Esophagus squamous epithelium (tissue), 5 donors: ENCODE data around the gene CMTM3. TPM values are rescaled to one million over a fixed set of nuclear protein-coding genes. Genes with fewer than 3 reads are reported as not detected.
"Not testable (repeated sequence)": the region's sequence is repeated elsewhere in the genome, so short reads cannot be mapped to it uniquely, and the experiment has no call there.

Experiments used
- DNase-seq: peaks from one replicate; lab custom pipeline; 2025; lab: John Stamatoyannopoulos, UW
- H3K27ac ChIP-seq, 4 donors: fragments of 200-600 bp; sonication (generic); one replicate each; pipeline ENCODE4 v1.5.1; 2016 to 2019; ENCODE audit warnings: mild to moderate bottlenecking in 1 of 4
- H3K27me3 ChIP-seq, 4 donors: fragments of 200-600 bp; sonication (generic); 1 replicate in 3 of 4; 2 replicates in 1 of 4; pipeline versions ENCODE4 v1.5.1 to v1.6.0; 2017 to 2021; ENCODE audit warnings: antibody characterized with exemption in 1 of 4
- H3K36me3 ChIP-seq, 3 donors: fragments of 200-600 bp; sonication (generic); one replicate each; pipeline ENCODE4 v1.5.1; 2016 to 2019
- H3K4me1 ChIP-seq, 3 donors: fragments of 200-600 bp; sonication (generic); one replicate each; pipeline ENCODE4 v1.5.1; 2017 to 2019
- H3K4me3 ChIP-seq, 4 donors: fragments of 200-600 bp; sonication (generic); 1 replicate in 3 of 4; 2 replicates in 1 of 4; pipeline ENCODE4 v1.5.1; 2016 to 2019; ENCODE audit warnings: mild to moderate bottlenecking in 2 of 4, moderate library complexity in 1 of 4
- H3K9me3 ChIP-seq, 3 donors: fragments of 200-600 bp; sonication (generic); one replicate each; pipeline ENCODE4 v1.5.1; 2016 to 2019
- CTCF ChIP-seq, 6 experiments: fragments of 450-650 bp in 4 of 6; fragments of 200-600 bp in 2 of 6; sonication (generic) in 2 of 6; IDR thresholded peaks; one replicate each; pipeline ENCODE4 v1.5.1; 2016 to 2019; ENCODE audit warnings: antibody characterized with exemption in 6 of 6, mild to moderate bottlenecking in 4 of 6, moderate library complexity in 4 of 6
- POLR2A ChIP-seq, 4 donors: fragments of 450-650 bp; IDR thresholded peaks; one replicate each; pipeline ENCODE4 v1.6.1; 2017; ENCODE audit warnings: antibody characterized with exemption in 4 of 4, mild to moderate bottlenecking in 4 of 4, moderate library complexity in 3 of 4
- WGBS, 2 donors: methylation state at CpG; one replicate each; pipeline ENCODE4 v1.1.5; 2018; 5-methylcytosine and 5-hydroxymethylcytosine counted together
- intact Hi-C: fragments of 100-400 bp; cut with DNase I; formaldehyde crosslinking; loops from one replicate; pipeline ENCODE4 v1.15.0; 2022
- total RNA-seq, 4 donors: library from RNA; depleted of rRNA; stranded (reverse); fragments of >200 nt; gene quantifications; one replicate each; pipeline ENCODE4 v1.1.0, GENCODE V29; 2016
- donor health status: DM: yes; HTN: yes; CAD: no.

The CMTM3 gene
- total RNA-seq, 4 donors from 2014 or later: 4.0 to 19.6 (median 8.9) TPM

GRCh38 chr16:66562986-66563385 lies 41.5 kb upstream of the CMTM3 start:
- Histone ChIP-seq H3K36me3 (peaks cover 0 to 74% (median 5%) of the 10 kb centered on the region in 3 donors), H3K4me1 (no peaks in the 10 kb centered on the region), H3K27me3 (no peaks in the 10 kb centered on the region), H3K4me3 (no peak overlapping the region), H3K9me3 (no peaks in the 10 kb centered on the region), H3K27ac (no peak overlapping the region)
- WGBS, 2 donors: 70 to 89% methylated on average over 2 of the region's 2 CpGs
- DNase-seq: no peak
- intact Hi-C loops: no loop called here
- TF ChIP-seq POLR2A (IDR thresholded peaks at IDR 0.05) (no peak), CTCF (IDR thresholded peaks at IDR 0.05) (no peak)

GRCh38 chr16:66563574-66564334 lies 40.8 kb upstream of the CMTM3 start:
- no peak for TF ChIP-seq POLR2A (IDR thresholded peaks at IDR 0.05)
- TF ChIP-seq CTCF (IDR thresholded peaks at IDR 0.05): no peak
- Histone ChIP-seq H3K4me3 (no peak overlapping the region), H3K4me1 (no peaks in the 10 kb centered on the region), H3K27ac (no peak overlapping the region), H3K9me3 (no peaks in the 10 kb centered on the region), H3K36me3 (peaks cover 0 to 71% (median 5%) of the 10 kb centered on the region in 3 donors), H3K27me3 (no peaks in the 10 kb centered on the region)
- DNase-seq: no peak
- 87 to 89% methylated on average over 2 of the region's 2 CpGs for WGBS, 2 donors
- intact Hi-C loops: no loop called here

- WGBS, 2 donors: 91 to 93% methylated on average over 19 to 49 of the region's 54 CpGs
- intact Hi-C loops: no loop called here
- H3K9me3 ChIP-seq: no peaks in the 10 kb centered on the region
- no peak within 1 kb of the TSS for H3K4me3 ChIP-seq
- peaks cover 0 to 53% (median 5%) of the 10 kb centered on the region in 3 donors for H3K36me3 ChIP-seq
- no peak for DNase-seq
- TF ChIP-seq CTCF (IDR thresholded peaks at IDR 0.05) (no peak), POLR2A (IDR thresholded peaks at IDR 0.05) (no peak)
- H3K27ac ChIP-seq: no peak within 1 kb of the TSS
- H3K27me3 ChIP-seq: no peaks in the 10 kb centered on the region
- H3K4me1 ChIP-seq: peaks cover 0 to 16% (median 0%) of the 10 kb centered on the region in 3 donors
Measured at GRCh38 chr16:66566051-66566901, 38.2 kb upstream of the CMTM3 start, which contains the start of gene CMTM1. Gene CMTM1, plus strand, starts transcription at chr16:66566439. Its CDS starts 75 bp downstream, at chr16:66566514.

- H3K4me3 ChIP-seq, H3K27me3 ChIP-seq, intact Hi-C loops, H3K27ac ChIP-seq, H3K9me3 ChIP-seq, DNase-seq: not testable (repeated sequence)
- H3K4me1 ChIP-seq: peaks cover 0 to 16% (median 0%) of the 10 kb centered on the region in 3 donors
- WGBS, 2 donors: 97 to 100% methylated on average over 3 of the region's 3 CpGs
- H3K36me3 ChIP-seq: peaks cover 0 to 44% (median 5%) of the 10 kb centered on the region in 3 donors
Measured at GRCh38 chr16:66567270-66567669, 37.2 kb upstream of the CMTM3 start.

GRCh38 chr16:66568355-66568754 lies 36.1 kb upstream of the CMTM3 start:
- Histone ChIP-seq H3K27me3 (no peaks in the 10 kb centered on the region), H3K4me3 (no peak overlapping the region), H3K4me1 (peaks cover 0 to 16% (median 0%) of the 10 kb centered on the region in 3 donors), H3K36me3 (peaks cover 0 to 40% (median 5%) of the 10 kb centered on the region in 3 donors), H3K27ac (no peak overlapping the region), H3K9me3 (no peaks in the 10 kb centered on the region)
- 92 to 96% methylated on average over 2 of the region's 2 CpGs for WGBS, 2 donors
- intact Hi-C loops: no loop called here
- TF ChIP-seq CTCF (IDR thresholded peaks at IDR 0.05) (no peak), POLR2A (IDR thresholded peaks at IDR 0.05) (no peak)
- DNase-seq: no peak
